H1 (cell line): Measurements from ENCODE around the gene COA1. TPM values are rescaled to one million over a fixed set of nuclear protein-coding genes. Genes with fewer than 3 reads are reported as not detected.
"Not testable (repeated sequence)": the region's sequence is repeated elsewhere in the genome, so short reads cannot be mapped to it uniquely, and the experiment has no call there.

Experiments
- CTCF ChIA-PET: fragments of 300-600 bp; sonication (Branson Sonifier 250); formaldehyde crosslinking; loops from one replicate; lab custom pipeline; 2021; ENCODE audit not compliant: partially characterized antibody; lab: Charles Lee
- POLR2A ChIA-PET: fragments of 300-600 bp; sonication (Branson Sonifier 250); formaldehyde crosslinking; loops from one replicate; lab custom pipeline; 2021; ENCODE audit warnings: inconsistent platforms; ENCODE audit not compliant: partially characterized antibody; lab: Charles Lee
- DNase-seq, 2 experiments: peaks; one replicate each; pipeline versions ENCODE4 v3.0.0 to v3.0.0-alpha.2; 2010 to 2022; ENCODE audit warnings: low spot score in 2 of 2, low read depth in 1 of 2, mixed read lengths in 1 of 2
- FAIRE-seq: peaks from 2 replicates; lab custom pipeline; 2011; peaks lifted over from hg19 to GRCh38; lab: Jason Lieb, UNC
- H2AFZ ChIP-seq: 2 replicates; pipeline ENCODE4 v1.8.1; 2012; ENCODE audit warnings: low read length, inconsistent platforms
- H2AK5ac ChIP-seq: 2 replicates; pipeline ENCODE4 v1.6.1; 2013; ENCODE audit warnings: low read depth, low read length
- H2BK120ac ChIP-seq: replicated peaks from 2 replicates; pipeline ENCODE3; 2013; ENCODE audit warnings: low read depth, low read length, inconsistent platforms
- H2BK12ac ChIP-seq: 2 replicates; pipeline ENCODE4 v1.6.1; 2013; ENCODE audit warnings: low read depth, low read length
- H2BK15ac ChIP-seq: 2 replicates; pipeline ENCODE4 v1.6.1; 2013; ENCODE audit warnings: low read length
- H2BK20ac ChIP-seq: 2 replicates; pipeline ENCODE4 v1.6.1; 2013; ENCODE audit warnings: low read length
- H2BK5ac ChIP-seq: 2 replicates; pipeline ENCODE4 v1.6.1; 2013; ENCODE audit warnings: low read depth, low read length
- H3K14ac ChIP-seq: 2 replicates; pipeline ENCODE4 v1.6.1; 2013; ENCODE audit warnings: inconsistent platforms; ENCODE audit not compliant: insufficient read length
- H3K18ac ChIP-seq: 2 replicates; pipeline ENCODE4 v1.6.1; 2013; ENCODE audit warnings: low read length; ENCODE audit errors: extremely low read depth
- H3K23ac ChIP-seq: 2 replicates; pipeline ENCODE4 v1.6.1; 2013; ENCODE audit warnings: inconsistent platforms; ENCODE audit not compliant: insufficient read length
- H3K23me2 ChIP-seq: 2 replicates; pipeline ENCODE4 v1.6.1; 2013; ENCODE audit warnings: low read depth, low read length
- H3K27ac ChIP-seq: 2 replicates; pipeline ENCODE4 v1.6.1; 2011; ENCODE audit warnings: low read depth, low read length, inconsistent platforms
- H3K27me3 ChIP-seq, 4 experiments: replicated peaks in 1 of 4; 1 replicate in 1 of 4; 2 replicates in 3 of 4; pipeline versions ENCODE4 v1.6.1 to v1.8.1; 2011 to 2013; ENCODE audit warnings: low read length in 3 of 4, mild to moderate bottlenecking in 3 of 4, inconsistent platforms in 2 of 4, mixed read lengths in 2 of 4, moderate library complexity in 1 of 4; ENCODE audit not compliant: control insufficient read depth in 3 of 4, insufficient read depth in 3 of 4; ENCODE audit errors: extremely low read depth in 1 of 4
- H3K36me3 ChIP-seq, 4 experiments: 2 replicates each; pipeline versions ENCODE4 v1.6.1 to v1.8.1; 2011 to 2013; ENCODE audit warnings: mild to moderate bottlenecking in 4 of 4, low read length in 3 of 4, moderate library complexity in 2 of 4, control low read depth in 1 of 4, inconsistent platforms in 1 of 4; ENCODE audit not compliant: insufficient read depth in 4 of 4, control insufficient read depth in 2 of 4
- H3K4ac ChIP-seq: replicated peaks from 2 replicates; pipeline ENCODE3; 2013; ENCODE audit warnings: low read length, low read depth, mixed read lengths, inconsistent platforms; ENCODE audit not compliant: insufficient read length
- H3K4me1 ChIP-seq, 4 experiments: replicated peaks in 1 of 4; 1 replicate in 1 of 4; 2 replicates in 3 of 4; pipeline versions ENCODE4 v1.6.1 to v1.8.1; 2011 to 2013; ENCODE audit warnings: low read length in 3 of 4, inconsistent platforms in 2 of 4, mixed read lengths in 1 of 4; ENCODE audit not compliant: insufficient read depth in 4 of 4, control insufficient read depth in 3 of 4
- H3K4me2 ChIP-seq, 2 experiments: 2 replicates each; pipeline versions ENCODE4 v1.6.1 to v1.8.1; 2011 to 2013; ENCODE audit warnings: low read depth in 2 of 2, low read length in 2 of 2, control low read depth in 1 of 2, inconsistent platforms in 1 of 2, mild to moderate bottlenecking in 1 of 2; ENCODE audit not compliant: insufficient read depth in 1 of 2
- H3K4me3 ChIP-seq, 4 experiments: fragments of 200-600, 300-600 bp in 1 of 4; sonication (generic), shearing (Covaris generic), sonication (Bioruptor Twin) in 1 of 4; 2 replicates each; pipeline versions ENCODE4 v1.5.1 to v1.8.1; 2011 to 2016; ENCODE audit warnings: low read length in 4 of 4, low read depth in 3 of 4, control low read depth in 2 of 4, inconsistent platforms in 2 of 4, mild to moderate bottlenecking in 2 of 4, mixed read lengths in 1 of 4, moderate library complexity in 1 of 4; ENCODE audit not compliant: insufficient read depth in 2 of 4; ENCODE audit errors: extremely low read depth in 1 of 4
- H3K56ac ChIP-seq: replicated peaks from 2 replicates; pipeline ENCODE3; 2013; ENCODE audit warnings: low read depth, mild to moderate bottlenecking, mixed read lengths, low read length, inconsistent platforms; ENCODE audit not compliant: insufficient read length
- H3K79me1 ChIP-seq: 2 replicates; pipeline ENCODE4 v1.6.1; 2013; ENCODE audit warnings: low read depth, low read length, control low read depth
- H3K79me2 ChIP-seq, 2 experiments: 2 replicates each; pipeline versions ENCODE4 v1.6.1 to v1.8.1; 2012 to 2013; ENCODE audit warnings: low read length in 2 of 2, mild to moderate bottlenecking in 2 of 2, inconsistent platforms in 1 of 2; ENCODE audit not compliant: insufficient read depth in 2 of 2, control insufficient read depth in 1 of 2
- H3K9ac ChIP-seq, 4 experiments: replicated peaks in 1 of 4; 1 replicate in 1 of 4; 2 replicates in 3 of 4; pipeline versions ENCODE4 v1.6.1 to v1.8.1; 2011 to 2013; ENCODE audit warnings: low read depth in 3 of 4, low read length in 3 of 4, control low read depth in 2 of 4, mild to moderate bottlenecking in 2 of 4, moderate library complexity in 2 of 4, inconsistent platforms in 1 of 4; ENCODE audit errors: extremely low read depth in 1 of 4
- H3K9me3 ChIP-seq, 2 experiments: 2 replicates each; pipeline versions ENCODE4 v1.6.1 to v1.8.1; 2012 to 2013; ENCODE audit warnings: mild to moderate bottlenecking in 2 of 2, moderate library complexity in 2 of 2, control low read depth in 1 of 2, inconsistent platforms in 1 of 2, low read depth in 1 of 2, low read length in 1 of 2, mixed read lengths in 1 of 2; ENCODE audit not compliant: insufficient read depth in 2 of 2
- H4K20me1 ChIP-seq, 2 experiments: replicated peaks in 1 of 2; 2 replicates each; pipeline versions ENCODE3 to v1.8.1; 2011 to 2013; ENCODE audit warnings: inconsistent platforms in 2 of 2, low read length in 2 of 2, mild to moderate bottlenecking in 1 of 2; ENCODE audit not compliant: insufficient read depth in 2 of 2, control insufficient read depth in 1 of 2
- H4K5ac ChIP-seq: 2 replicates; pipeline ENCODE4 v1.6.1; 2013; ENCODE audit warnings: low read length, low read depth, mixed read lengths, inconsistent platforms; ENCODE audit not compliant: insufficient read length
- H4K8ac ChIP-seq: 2 replicates; pipeline ENCODE4 v1.8.0; 2013; ENCODE audit warnings: mild to moderate bottlenecking, moderate library complexity, low read length, inconsistent platforms; ENCODE audit not compliant: insufficient read depth; ENCODE audit errors: extremely low read depth
- H4K91ac ChIP-seq: replicated peaks from 2 replicates; pipeline ENCODE3; 2013; ENCODE audit warnings: low read length, mixed read lengths, inconsistent platforms; ENCODE audit not compliant: insufficient read length
- WGBS, 2 experiments: shearing (Covaris generic) in 1 of 2; methylation state at CpG; one replicate each; pipeline versions ENCODE4 v1.1.6 to v1.1.7; 2013 to 2015; ENCODE audit warnings: low lambda C conversion rate in 2 of 2, mixed read lengths in 2 of 2, inconsistent platforms in 1 of 2, low coverage in 1 of 2, missing lambda C conversion rate in 1 of 2; ENCODE audit not compliant: insufficient replicate concordance in 2 of 2, insufficient coverage in 1 of 2, insufficient read length in 1 of 2; ENCODE audit errors: extremely low coverage in 1 of 2, missing lambda C conversion rate in 1 of 2; 5-methylcytosine and 5-hydroxymethylcytosine counted together
- polyA plus RNA-seq, 7 experiments: library from polyadenylated mRNA; depleted of rRNA in 3 of 7; stranded (reverse) in 5 of 7; unstranded in 2 of 7; fragments of >200 nt in 5 of 7; fragments of 200-250 nt in 2 of 7; gene quantifications; 1 replicate in 5 of 7; 2 replicates in 1 of 7; 4 replicates in 1 of 7; pipeline versions ENCODE4 v1.2.1 to v1.2.3, GENCODE V29; 2011 to 2013; ENCODE audit warnings: missing spikeins in 2 of 7, mixed read lengths in 2 of 7
- total RNA-seq: library from RNA; stranded (reverse); fragmentation: NEBNext Ultra II Directional; extraction: Animal tissue kit (Norgen Biotek cat#: 25700); gene quantifications from 2 replicates; pipeline ENCODE4 v1.2.1, GENCODE V29; 2021

Gene COA1
- total and polyA plus RNA-seq, 2 of the 8 experiments (the other 6 are each of a cell fraction or from before 2014, with no cell fraction given) = 98.6 to 143 TPM

- H3K18ac ChIP-seq, H4K91ac ChIP-seq, H3K9ac ChIP-seq, H3K9me3 ChIP-seq, H3K36me3 ChIP-seq, H2AFZ ChIP-seq, DNase-seq, H3K4me1 ChIP-seq, H3K4me2 ChIP-seq, H2BK15ac ChIP-seq, H2BK120ac ChIP-seq, H3K27me3 ChIP-seq, H3K14ac ChIP-seq, POLR2A ChIA-PET, H3K23ac ChIP-seq, H2BK12ac ChIP-seq, H2BK20ac ChIP-seq, H3K4ac ChIP-seq, H3K79me2 ChIP-seq, H4K5ac ChIP-seq, H3K27ac ChIP-seq, H3K23me2 ChIP-seq, H4K8ac ChIP-seq, H3K56ac ChIP-seq, FAIRE-seq, H2AK5ac ChIP-seq, H3K79me1 ChIP-seq, H4K20me1 ChIP-seq, H2BK5ac ChIP-seq, H3K4me3 ChIP-seq: not testable (repeated sequence)
- 94% methylated on average over 17 of the region's 18 CpGs; no CpG with 5 or more reads in 1 of the 2 experiments for WGBS, 2 experiments
- CTCF ChIA-PET = interaction anchor here (1.3 to 3.0 kb wide), 3 partner anchors 13 to 103 kb away, joined by 3 to 11 read pairs (median 6); no protein-coding TSS in a partner anchor
Observed at GRCh38 chr7:43734575-43735332, 5.4 kb upstream of the COA1 start.
